CD4-positive, CD25-positive, alpha-beta regulatory T cell (primary cell): ENCODE measurements around the gene SDF2. TPM values are rescaled to one million over a fixed set of nuclear protein-coding genes. Genes with fewer than 3 reads are reported as not detected.
A peak's percentile ranks its signal among the peaks of the same experiment; 100 is the strongest.

Source experiments
- ATAC-seq, 2 donors: fragments of 150-1000 bp; cut with Tn5 transposase; one replicate each; pipeline ENCODE4 v1.10.0; 2021; ENCODE audit warnings: low read depth in 2 of 2, moderate number of reproducible peaks in 2 of 2, moderate library complexity in 1 of 2
- DNase-seq, 3 donors: peaks; one replicate each; pipeline versions ENCODE4 v3.0.0 to v3.0.0-alpha.2; 2012 to 2022; ENCODE audit warnings: mixed read lengths in 1 of 3
- H3K27ac ChIP-seq: one replicate; pipeline ENCODE4 v1.7.0; 2013; ENCODE audit warnings: mild to moderate bottlenecking, low read length; ENCODE audit not compliant: insufficient read depth, poor library complexity, severe bottlenecking
- H3K27me3 ChIP-seq: one replicate; pipeline ENCODE4 v1.7.0; 2013; ENCODE audit warnings: low read length; ENCODE audit not compliant: control insufficient read depth, insufficient read depth
- H3K36me3 ChIP-seq: one replicate; pipeline ENCODE4 v1.7.0; 2013; ENCODE audit warnings: mild to moderate bottlenecking, low read length, moderate library complexity; ENCODE audit not compliant: control insufficient read depth, insufficient read depth
- H3K4me1 ChIP-seq: 2 replicates; pipeline ENCODE4 v1.7.0; 2013; ENCODE audit warnings: mild to moderate bottlenecking, low read length; ENCODE audit not compliant: insufficient read depth, control insufficient read depth, poor library complexity, severe bottlenecking
- H3K4me3 ChIP-seq: one replicate; pipeline ENCODE4 v1.7.0; 2013; ENCODE audit warnings: low read depth, mild to moderate bottlenecking, low read length, moderate library complexity
- H3K9me3 ChIP-seq, 2 experiments: 1 replicate in 1 of 2; 2 replicates in 1 of 2; pipeline ENCODE4 v1.7.0; 2013; ENCODE audit warnings: low read length in 2 of 2, mild to moderate bottlenecking in 1 of 2, moderate library complexity in 1 of 2; ENCODE audit not compliant: control insufficient read depth in 2 of 2
- H3K27ac Mint-ChIP-seq, 3 donors: one replicate each; pipeline ENCODE4 v1.8.0; 2020 to 2022; ENCODE audit warnings: mild to moderate bottlenecking in 3 of 3, mixed read lengths in 3 of 3, moderate library complexity in 2 of 3
- H3K27me3 Mint-ChIP-seq: one replicate; pipeline ENCODE4 v1.8.0; 2022; ENCODE audit warnings: mild to moderate bottlenecking, mixed read lengths
- H3K36me3 Mint-ChIP-seq: one replicate; pipeline ENCODE4 v1.8.0; 2020; ENCODE audit warnings: mixed read lengths
- H3K4me1 Mint-ChIP-seq, 4 donors: one replicate each; pipeline ENCODE4 v1.8.0; 2020 to 2022; ENCODE audit warnings: mixed read lengths in 4 of 4, mild to moderate bottlenecking in 1 of 4
- H3K4me3 Mint-ChIP-seq, 4 donors: one replicate each; pipeline ENCODE4 v1.8.0; 2020 to 2022; ENCODE audit warnings: mild to moderate bottlenecking in 4 of 4, mixed read lengths in 4 of 4, moderate library complexity in 3 of 4
- H3K9me3 Mint-ChIP-seq, 7 donors: one replicate each; pipeline ENCODE4 v1.8.0; 2020 to 2022; ENCODE audit warnings: mixed read lengths in 7 of 7, mild to moderate bottlenecking in 3 of 7, moderate library complexity in 2 of 7
- polyA plus RNA-seq, 4 donors: library from polyadenylated mRNA; unstranded; fragments of 300-500 nt; fragmentation: Illumina TruSeq; gene quantifications; one replicate each; pipeline ENCODE4 v1.2.3, GENCODE V29; 2021
- total RNA-seq: library from RNA; stranded (reverse); gene quantifications from one replicate; pipeline ENCODE4 v1.2.3, GENCODE V29; 2022

Gene SDF2
- total and polyA plus RNA-seq, 5 donors from 2014 or later = 41.9 to 121 (median 107) TPM

DNA sequence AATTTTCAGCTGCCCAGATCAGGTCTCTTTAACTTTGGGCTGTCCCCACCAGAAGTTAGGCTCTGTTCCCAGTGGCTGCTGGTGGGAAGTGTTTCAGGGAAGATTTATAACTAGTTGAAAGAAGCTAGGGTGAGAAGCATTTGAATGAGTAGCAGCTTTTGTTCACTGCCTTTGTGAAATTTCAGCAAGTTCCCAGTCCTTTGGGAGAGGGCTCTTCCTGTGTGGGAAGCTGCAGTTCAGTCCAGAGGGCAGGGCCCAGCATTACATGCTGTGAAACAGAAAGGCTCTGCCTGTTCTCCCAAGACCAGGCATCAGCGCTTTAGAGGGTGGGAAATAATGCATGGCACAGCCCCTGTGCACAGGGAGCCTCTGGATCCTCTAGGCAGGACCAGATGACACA is 32.2 kb upstream of the SDF2 start:
- Histone ChIP-seq H3K4me1 (no peaks in the 10 kb centered on the region), H3K9me3 (no peaks in the 10 kb centered on the region), H3K27ac (no peak overlapping the region), H3K36me3 (peaks cover 80% of the 10 kb centered on the region), H3K27me3 (no peaks in the 10 kb centered on the region), H3K4me3 (no peak overlapping the region)
- H3K27ac Mint-ChIP-seq = peak overlapping the region in 1 of 3 donors; percentile 65
- DNase-seq (no peak), ATAC-seq (no peak)
- no peak overlapping the region for H3K4me3 Mint-ChIP-seq
- no peaks in the 10 kb centered on the region for H3K9me3 Mint-ChIP-seq
- peaks cover 0 to 2% (median 0%) of the 10 kb centered on the region in 4 donors for H3K4me1 Mint-ChIP-seq
- H3K27me3 Mint-ChIP-seq = no peaks in the 10 kb centered on the region
- H3K36me3 Mint-ChIP-seq = peaks cover 41% of the 10 kb centered on the region

DNA sequence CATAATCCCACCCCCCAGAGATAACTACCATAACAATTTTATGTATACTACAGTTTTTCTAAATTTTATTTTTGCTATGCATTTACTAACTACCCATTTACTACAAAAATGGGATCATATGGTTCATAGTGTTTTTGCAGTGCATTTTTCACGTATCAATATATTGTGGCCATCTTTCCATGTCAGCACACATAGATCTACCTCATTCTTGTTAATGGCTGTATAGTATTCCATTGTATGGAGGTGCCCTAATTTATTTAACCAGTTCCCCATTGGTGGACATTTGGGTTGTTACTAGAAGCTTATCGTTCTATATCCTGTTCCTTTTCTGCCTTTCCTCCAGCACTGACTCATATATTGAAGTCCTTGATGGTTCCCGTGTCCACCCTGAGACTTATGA is 27.3 kb upstream of the SDF2 start:
- Histone ChIP-seq H3K27ac (no peak overlapping the region), H3K36me3 (peaks cover 86% of the 10 kb centered on the region), H3K27me3 (no peaks in the 10 kb centered on the region), H3K4me3 (no peak overlapping the region), H3K4me1 (no peaks in the 10 kb centered on the region), H3K9me3 (no peaks in the 10 kb centered on the region)
- Mint-ChIP-seq H3K9me3 (no peaks in the 10 kb centered on the region), H3K36me3 (peaks cover 49% of the 10 kb centered on the region), H3K27me3 (no peaks in the 10 kb centered on the region), H3K4me1 (peaks cover 0 to 2% (median 0%) of the 10 kb centered on the region in 4 donors), H3K4me3 (no peak overlapping the region), H3K27ac (no peak overlapping the region)
- ATAC-seq (no peak), DNase-seq (no peak)

DNA sequence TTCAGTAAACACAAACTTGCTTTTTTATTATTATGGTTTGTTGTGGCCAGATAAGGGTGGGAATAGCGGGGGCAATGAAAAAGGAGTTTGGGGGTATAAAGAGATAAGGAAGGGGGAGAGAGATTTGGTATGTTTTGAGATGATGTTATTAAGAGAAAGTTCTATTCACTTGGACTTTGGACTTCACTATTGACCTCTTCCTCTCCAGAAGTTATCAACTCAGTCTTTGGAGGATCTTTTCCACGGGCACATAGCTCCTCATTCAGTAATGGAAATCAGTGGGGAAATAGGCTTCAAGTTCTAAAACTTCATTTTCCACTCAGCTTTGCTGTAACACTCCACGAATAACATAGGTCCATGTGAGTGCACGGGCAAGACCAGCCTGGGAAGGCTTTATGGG is 26.8 kb upstream of the SDF2 start:
- H3K4me3 ChIP-seq = no peak overlapping the region
- H3K27me3 ChIP-seq = no peaks in the 10 kb centered on the region
- ATAC-seq (no peak), DNase-seq (no peak)
- Mint-ChIP-seq H3K36me3 (peaks cover 48% of the 10 kb centered on the region), H3K4me3 (no peak overlapping the region), H3K27me3 (no peaks in the 10 kb centered on the region), H3K4me1 (peaks cover 0 to 2% (median 0%) of the 10 kb centered on the region in 4 donors), H3K9me3 (no peaks in the 10 kb centered on the region), H3K27ac (peak overlapping the region in 1 of 3 donors; percentile 49)
- H3K4me1 ChIP-seq = no peaks in the 10 kb centered on the region
- H3K27ac ChIP-seq = no peak overlapping the region
- H3K9me3 ChIP-seq = no peaks in the 10 kb centered on the region
- peaks cover 86% of the 10 kb centered on the region for H3K36me3 ChIP-seq

DNA sequence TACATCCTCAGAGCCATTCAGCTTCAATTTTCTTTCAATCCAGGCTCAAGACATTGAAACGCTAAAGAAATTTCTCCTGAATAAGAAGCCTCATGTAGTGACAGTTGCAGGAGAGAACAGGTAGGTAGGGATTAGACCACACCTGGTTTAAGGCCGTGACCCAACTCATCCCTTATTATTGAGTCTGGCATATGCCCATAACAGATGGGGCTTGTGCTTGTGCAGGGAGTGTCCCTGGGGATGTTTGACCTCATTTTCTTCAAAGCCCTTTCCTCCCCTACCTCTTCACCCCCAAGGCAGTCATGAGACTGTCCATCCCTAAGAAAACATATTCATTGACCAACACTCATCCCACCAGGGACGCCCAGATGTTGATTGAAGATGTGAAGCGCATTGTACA is 24.6 kb upstream of the SDF2 start:
- Mint-ChIP-seq H3K27ac (no peak overlapping the region), H3K4me1 (peaks cover 0 to 2% (median 0%) of the 10 kb centered on the region in 4 donors), H3K4me3 (no peak overlapping the region), H3K36me3 (peaks cover 52% of the 10 kb centered on the region), H3K27me3 (no peaks in the 10 kb centered on the region), H3K9me3 (no peaks in the 10 kb centered on the region)
- Histone ChIP-seq H3K36me3 (peaks cover 96% of the 10 kb centered on the region), H3K4me3 (no peak overlapping the region), H3K9me3 (no peaks in the 10 kb centered on the region), H3K27me3 (no peaks in the 10 kb centered on the region), H3K27ac (no peak overlapping the region), H3K4me1 (no peaks in the 10 kb centered on the region)
- ATAC-seq = no peak
- DNase-seq = no peak

DNA sequence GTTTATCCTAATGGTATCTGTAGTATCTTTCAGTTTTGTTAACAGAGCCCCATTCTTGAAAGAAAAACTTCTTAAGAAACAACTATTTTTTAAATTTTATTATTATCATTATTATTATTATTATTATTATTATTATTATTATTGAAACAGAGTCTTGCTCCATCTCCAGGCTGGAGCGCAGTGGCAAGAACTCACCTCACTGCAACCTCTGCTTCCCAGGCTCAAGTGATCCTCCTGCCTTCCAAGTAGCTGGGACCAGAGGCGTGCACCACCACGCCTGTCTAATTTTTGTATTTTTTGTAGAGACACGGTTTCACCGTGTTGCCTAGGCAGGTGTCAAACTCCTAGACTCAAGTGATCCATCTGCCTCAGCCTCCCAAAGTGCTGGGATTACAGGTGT is 23.7 kb upstream of the SDF2 start:
- DNase-seq = no peak
- no peaks in the 10 kb centered on the region for H3K27me3 ChIP-seq
- Mint-ChIP-seq H3K4me1 (peaks cover 0 to 2% (median 0%) of the 10 kb centered on the region in 4 donors), H3K27me3 (no peaks in the 10 kb centered on the region), H3K9me3 (no peaks in the 10 kb centered on the region), H3K4me3 (no peak overlapping the region), H3K27ac (peak overlapping the region in 1 of 3 donors; percentile 66), H3K36me3 (peaks cover 55% of the 10 kb centered on the region)
- H3K36me3 ChIP-seq = peaks cover 98% of the 10 kb centered on the region
- no peak for ATAC-seq
- H3K4me1 ChIP-seq = no peaks in the 10 kb centered on the region
- no peaks in the 10 kb centered on the region for H3K9me3 ChIP-seq
- no peak overlapping the region for H3K4me3 ChIP-seq
- H3K27ac ChIP-seq = no peak overlapping the region

DNA sequence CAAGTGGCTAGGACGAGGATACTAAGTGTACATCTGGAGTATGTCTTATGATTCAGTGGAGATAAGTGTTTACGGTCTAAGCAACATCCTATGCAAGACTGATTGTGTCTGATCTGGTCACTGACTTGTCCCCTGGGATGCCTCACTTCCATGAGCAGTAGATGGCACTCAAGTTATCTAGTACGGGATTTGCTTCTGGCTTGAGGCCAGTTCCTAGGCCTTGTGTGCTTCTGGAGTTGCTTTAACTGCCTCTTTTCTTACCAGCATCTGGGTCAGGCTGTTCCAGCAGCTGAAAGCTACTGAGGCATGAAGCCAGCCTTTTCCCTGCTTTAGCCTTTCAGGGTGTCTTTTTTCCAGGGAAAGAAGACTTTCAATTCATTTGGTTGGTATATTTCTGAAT is 23.3 kb upstream of the SDF2 start:
- H3K27ac Mint-ChIP-seq = peak overlapping the region in 1 of 3 donors; percentile 66
- ATAC-seq (no peak), DNase-seq (no peak)

DNA sequence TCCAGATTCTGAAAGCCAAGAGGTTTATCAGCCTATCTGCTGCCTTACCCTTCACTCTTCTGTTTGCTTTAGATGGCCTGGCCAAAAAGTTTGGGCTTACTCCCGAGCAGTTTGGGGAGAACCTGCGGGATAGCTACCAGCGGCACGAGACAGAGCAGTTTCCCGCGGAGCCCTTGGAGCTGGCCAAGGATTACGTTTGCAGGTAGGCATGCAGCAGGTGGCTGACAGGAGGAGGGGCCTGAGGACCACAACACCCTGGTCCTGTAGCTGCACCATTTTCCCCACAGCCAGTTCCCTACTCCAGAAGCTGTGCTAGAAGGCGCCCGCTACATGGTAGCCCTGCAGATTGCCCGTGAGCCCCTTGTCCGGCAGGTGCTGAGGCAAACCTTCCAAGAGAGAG is 20.9 kb upstream of the SDF2 start:
- no peak overlapping the region for H3K4me3 ChIP-seq
- Mint-ChIP-seq H3K4me3 (no peak overlapping the region), H3K27ac (no peak overlapping the region), H3K36me3 (peaks cover 42% of the 10 kb centered on the region), H3K4me1 (peaks cover 0 to 2% (median 0%) of the 10 kb centered on the region in 4 donors), H3K27me3 (no peaks in the 10 kb centered on the region), H3K9me3 (no peaks in the 10 kb centered on the region)
- no peaks in the 10 kb centered on the region for H3K9me3 ChIP-seq
- H3K27ac ChIP-seq = no peak overlapping the region
- no peaks in the 10 kb centered on the region for H3K27me3 ChIP-seq
- H3K4me1 ChIP-seq = no peaks in the 10 kb centered on the region
- DNase-seq (no peak), ATAC-seq (no peak)
- H3K36me3 ChIP-seq = peaks cover 91% of the 10 kb centered on the region

More for the DNA sequence above, 23.3 kb upstream of the SDF2 start:
- Mint-ChIP-seq H3K27me3 (no peaks in the 10 kb centered on the region), H3K9me3 (no peaks in the 10 kb centered on the region), H3K36me3 (peaks cover 52% of the 10 kb centered on the region), H3K4me3 (no peak overlapping the region), H3K4me1 (peaks cover 0 to 2% (median 0%) of the 10 kb centered on the region in 4 donors)
- Histone ChIP-seq H3K4me1 (no peaks in the 10 kb centered on the region), H3K4me3 (no peak overlapping the region), H3K27ac (no peak overlapping the region), H3K27me3 (no peaks in the 10 kb centered on the region), H3K9me3 (no peaks in the 10 kb centered on the region), H3K36me3 (peaks cover 96% of the 10 kb centered on the region)

DNA sequence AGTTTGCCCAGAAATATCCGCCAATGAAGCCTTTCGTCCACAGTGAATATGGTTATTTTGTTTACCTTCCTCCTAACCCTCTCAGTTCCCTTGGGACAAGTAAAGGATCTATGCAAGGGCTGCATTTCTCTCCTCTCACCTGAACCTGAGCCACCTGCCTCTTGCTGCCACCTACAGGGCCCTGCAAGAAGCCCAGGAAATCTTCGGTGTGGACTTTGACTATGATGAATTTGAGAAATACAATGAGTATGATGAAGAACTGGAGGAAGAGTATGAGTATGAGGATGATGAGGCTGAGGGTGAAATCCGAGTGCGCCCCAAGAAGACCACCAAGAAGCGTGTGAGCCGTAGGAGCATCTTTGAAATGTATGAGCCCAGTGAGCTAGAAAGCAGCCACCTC is 14.3 kb upstream of the SDF2 start:
- H3K27ac ChIP-seq = no peak overlapping the region
- Mint-ChIP-seq H3K4me3 (peak overlapping the region in 1 of 4 donors; percentile 34), H3K4me1 (peaks cover 0 to 8% (median 4%) of the 10 kb centered on the region in 4 donors), H3K36me3 (peaks cover 56% of the 10 kb centered on the region), H3K9me3 (no peaks in the 10 kb centered on the region), H3K27me3 (no peaks in the 10 kb centered on the region), H3K27ac (peak overlapping the region in 1 of 3 donors; percentile 5)
- peaks cover 90% of the 10 kb centered on the region for H3K36me3 ChIP-seq
- H3K27me3 ChIP-seq = no peaks in the 10 kb centered on the region
- H3K4me3 ChIP-seq = no peak overlapping the region
- H3K9me3 ChIP-seq = no peaks in the 10 kb centered on the region
- DNase-seq (peak in 2 of 3 donors; percentile 2 to 40), ATAC-seq (no peak)
- H3K4me1 ChIP-seq = no peaks in the 10 kb centered on the region
